Measurements from ENCODE around the gene G6PD.

DNA sequence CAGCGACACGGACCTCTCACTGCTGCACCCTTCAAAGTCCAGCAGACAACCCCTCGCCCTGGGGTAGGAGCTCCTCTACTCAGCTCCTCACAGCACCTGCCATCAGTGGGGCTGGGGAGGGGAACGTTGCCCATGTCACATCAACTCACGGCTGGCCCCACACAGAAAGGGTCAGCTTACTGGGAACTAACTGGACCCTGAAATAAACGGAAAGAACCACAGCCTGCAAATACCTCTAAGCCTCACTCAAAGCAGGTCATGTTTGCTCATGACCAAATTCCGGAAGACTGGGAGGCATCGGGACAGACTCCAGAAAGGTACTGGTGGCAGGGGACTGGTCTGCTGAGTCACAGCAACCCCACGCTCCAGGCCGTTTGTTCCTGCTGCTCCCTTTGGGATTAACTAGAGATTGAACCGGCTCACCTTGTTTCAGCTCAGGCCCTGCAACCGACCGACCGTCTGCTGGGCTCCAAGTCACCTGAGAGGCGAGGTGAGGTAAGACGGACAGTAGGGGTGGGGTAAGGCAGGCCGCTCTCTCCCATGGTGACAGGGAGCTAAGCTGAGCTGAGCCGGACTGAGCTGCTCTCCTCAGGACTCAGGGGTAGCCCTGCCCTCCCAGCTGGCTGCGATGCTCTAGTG, 5.6 kb downstream of the G6PD start:
- TF ChIP-seq, protein P1, sequence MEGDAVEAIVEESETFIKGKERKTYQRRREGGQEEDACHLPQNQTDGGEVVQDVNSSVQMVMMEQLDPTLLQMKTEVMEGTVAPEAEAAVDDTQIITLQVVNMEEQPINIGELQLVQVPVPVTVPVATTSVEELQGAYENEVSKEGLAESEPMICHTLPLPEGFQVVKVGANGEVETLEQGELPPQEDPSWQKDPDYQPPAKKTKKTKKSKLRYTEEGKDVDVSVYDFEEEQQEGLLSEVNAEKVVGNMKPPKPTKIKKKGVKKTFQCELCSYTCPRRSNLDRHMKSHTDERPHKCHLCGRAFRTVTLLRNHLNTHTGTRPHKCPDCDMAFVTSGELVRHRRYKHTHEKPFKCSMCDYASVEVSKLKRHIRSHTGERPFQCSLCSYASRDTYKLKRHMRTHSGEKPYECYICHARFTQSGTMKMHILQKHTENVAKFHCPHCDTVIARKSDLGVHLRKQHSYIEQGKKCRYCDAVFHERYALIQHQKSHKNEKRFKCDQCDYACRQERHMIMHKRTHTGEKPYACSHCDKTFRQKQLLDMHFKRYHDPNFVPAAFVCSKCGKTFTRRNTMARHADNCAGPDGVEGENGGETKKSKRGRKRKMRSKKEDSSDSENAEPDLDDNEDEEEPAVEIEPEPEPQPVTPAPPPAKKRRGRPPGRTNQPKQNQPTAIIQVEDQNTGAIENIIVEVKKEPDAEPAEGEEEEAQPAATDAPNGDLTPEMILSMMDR (IDR thresholded peaks at IDR 0.05): no peak
- no peak for TF ChIP-seq POLR2A (IDR thresholded peaks at IDR 0.05)

Measured in testis (tissue), 2 donors.